Measurements from ENCODE around the gene RIC1.

DNA sequence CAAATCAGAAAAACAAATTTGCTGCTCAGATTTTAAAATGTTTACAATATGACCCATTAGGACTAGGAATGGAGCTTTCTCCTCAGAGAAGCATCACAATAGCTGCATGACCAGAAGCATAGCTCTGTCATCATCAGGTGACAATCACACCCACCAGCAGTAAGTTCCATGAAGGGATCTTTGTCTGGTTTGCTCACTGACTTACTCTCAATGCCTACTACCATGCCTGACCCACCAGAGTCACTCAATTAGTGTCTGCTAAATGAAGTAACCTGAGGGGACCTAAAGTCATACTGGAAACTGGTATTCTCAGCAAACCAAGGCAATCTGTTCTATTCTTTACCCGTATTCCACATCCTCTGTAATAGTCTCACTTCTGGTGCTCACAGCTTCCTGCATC is 196.3 kb downstream of the RIC1 start:
- TF ChIP-seq EP300 (IDR thresholded peaks at IDR 0.05; ENCODE audit: borderline replicate concordance in 1 of 2, low read depth in 1 of 2, low read length in 1 of 2) = no peak
- TF ChIP-seq CTCF (IDR thresholded peaks at IDR 0.05) = no peak
- TF ChIP-seq TAF1 (IDR thresholded peaks at IDR 0.05; ENCODE audit: borderline replicate concordance, low read depth, low read length) = no peak
- TF ChIP-seq, protein P1, sequence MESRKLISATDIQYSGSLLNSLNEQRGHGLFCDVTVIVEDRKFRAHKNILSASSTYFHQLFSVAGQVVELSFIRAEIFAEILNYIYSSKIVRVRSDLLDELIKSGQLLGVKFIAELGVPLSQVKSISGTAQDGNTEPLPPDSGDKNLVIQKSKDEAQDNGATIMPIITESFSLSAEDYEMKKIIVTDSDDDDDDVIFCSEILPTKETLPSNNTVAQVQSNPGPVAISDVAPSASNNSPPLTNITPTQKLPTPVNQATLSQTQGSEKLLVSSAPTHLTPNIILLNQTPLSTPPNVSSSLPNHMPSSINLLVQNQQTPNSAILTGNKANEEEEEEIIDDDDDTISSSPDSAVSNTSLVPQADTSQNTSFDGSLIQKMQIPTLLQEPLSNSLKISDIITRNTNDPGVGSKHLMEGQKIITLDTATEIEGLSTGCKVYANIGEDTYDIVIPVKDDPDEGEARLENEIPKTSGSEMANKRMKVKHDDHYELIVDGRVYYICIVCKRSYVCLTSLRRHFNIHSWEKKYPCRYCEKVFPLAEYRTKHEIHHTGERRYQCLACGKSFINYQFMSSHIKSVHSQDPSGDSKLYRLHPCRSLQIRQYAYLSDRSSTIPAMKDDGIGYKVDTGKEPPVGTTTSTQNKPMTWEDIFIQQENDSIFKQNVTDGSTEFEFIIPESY (IDR thresholded peaks at IDR 0.05; ENCODE audit: borderline replicate concordance, low read depth) = no peak
- no peak for TF ChIP-seq PBX3 (IDR thresholded peaks at IDR 0.05)
- TF ChIP-seq EZH2phosphoT487 (IDR thresholded peaks at IDR 0.05; ENCODE audit: borderline replicate concordance, low read depth) = no peak
- no peak for TF ChIP-seq RCOR1 (IDR thresholded peaks at IDR 0.05; ENCODE audit: low read length)

Measured in SK-N-SH (cell line).